B cell (primary cell): ENCODE data around the gene ODC1. TPM values are rescaled to one million over a fixed set of nuclear protein-coding genes. Genes with fewer than 3 reads are reported as not detected.

ENCODE experiments used
- ATAC-seq: fragments of 200-7000 bp; cut with Tn5 transposase; one replicate; pipeline ENCODE4 v1.10.0; 2021; ENCODE audit warnings: low read depth, mild to moderate bottlenecking, moderate number of reproducible peaks, moderate library complexity
- CTCF ChIA-PET: fragments of 350-600 bp; sonication (Branson Sonifier 250); formaldehyde crosslinking; loops from one replicate; lab custom pipeline; 2021; ENCODE audit warnings: antibody characterized with exemption, inconsistent platforms; lab: Charles Lee
- POLR2A ChIA-PET: fragments of 350-600 bp; sonication (Branson Sonifier 250); formaldehyde crosslinking; loops from one replicate; lab custom pipeline; 2021; ENCODE audit warnings: antibody characterized with exemption; lab: Charles Lee
- DNase-seq: peaks from one replicate; pipeline ENCODE4 v3.0.0; 2013
- H2AFZ ChIP-seq: 2 replicates; pipeline ENCODE4 v1.6.1; 2012; ENCODE audit warnings: mild to moderate bottlenecking, low read depth, low read length; ENCODE audit not compliant: insufficient read depth, poor library complexity, severe bottlenecking
- H3K27ac ChIP-seq, 2 donors: 1 replicate in 1 of 2; 2 replicates in 1 of 2; pipeline ENCODE4 v1.5.1; 2012 to 2013; ENCODE audit warnings: low read length in 2 of 2, mild to moderate bottlenecking in 2 of 2, moderate library complexity in 1 of 2
- H3K27me3 ChIP-seq, 4 experiments: fragments of 200-600 bp in 1 of 4; sonication (generic) in 1 of 4; replicated peaks in 1 of 4; 1 replicate in 2 of 4; 2 replicates in 2 of 4; pipeline versions ENCODE4 v1.6.1 to v1.7.0; 2013 to 2016; ENCODE audit warnings: low read length in 3 of 4, mild to moderate bottlenecking in 2 of 4, mixed read lengths in 1 of 4, moderate library complexity in 1 of 4; ENCODE audit not compliant: insufficient read depth in 4 of 4, control insufficient read depth in 3 of 4; ENCODE audit errors: control extremely low read depth in 1 of 4
- H3K36me3 ChIP-seq, 2 experiments: replicated peaks in 1 of 2; 1 replicate in 1 of 2; 2 replicates in 1 of 2; pipeline versions ENCODE4 v1.6.1 to v1.7.1; 2013; ENCODE audit warnings: low read length in 1 of 2; ENCODE audit not compliant: insufficient read depth in 2 of 2, control insufficient read depth in 1 of 2; ENCODE audit errors: control extremely low read depth in 1 of 2, extremely low read depth in 1 of 2
- H3K4me1 ChIP-seq, 2 donors: fragments of 200-600 bp in 1 of 2; sonication (generic) in 1 of 2; 1 replicate in 1 of 2; 2 replicates in 1 of 2; pipeline versions ENCODE4 v1.5.1 to v1.6.1; 2013 to 2017; ENCODE audit warnings: low read length in 2 of 2; ENCODE audit not compliant: control insufficient read depth in 2 of 2, insufficient read depth in 2 of 2
- H3K4me2 ChIP-seq: replicated peaks from 2 replicates; pipeline ENCODE3; 2012; ENCODE audit warnings: mild to moderate bottlenecking, low read depth, low read length; ENCODE audit not compliant: poor library complexity, severe bottlenecking
- H3K4me3 ChIP-seq, 5 experiments: fragments of 200-600 bp in 1 of 5; sonication (generic) in 1 of 5; 1 replicate in 3 of 5; 2 replicates in 2 of 5; pipeline versions ENCODE4 v1.5.1 to v1.7.0; 2011 to 2016; ENCODE audit warnings: low read length in 4 of 5, mild to moderate bottlenecking in 4 of 5, low read depth in 2 of 5, control low read depth in 1 of 5, moderate library complexity in 1 of 5; ENCODE audit not compliant: insufficient read depth in 1 of 5; ENCODE audit errors: control extremely low read depth in 1 of 5, extremely low read depth in 1 of 5
- H3K79me2 ChIP-seq: fragments of 200-600 bp; sonication (generic); one replicate; pipeline ENCODE4 v1.6.0; 2016; ENCODE audit warnings: low read length; ENCODE audit not compliant: control insufficient read depth, insufficient read depth
- H3K9ac ChIP-seq: fragments of 200-600 bp; sonication (generic); 2 replicates; pipeline ENCODE4 v1.6.1; 2017; ENCODE audit warnings: mild to moderate bottlenecking, low read length, moderate library complexity
- H3K9me3 ChIP-seq, 3 donors: one replicate each; pipeline versions ENCODE4 v1.6.1 to v1.7.1; 2013; ENCODE audit warnings: low read length in 2 of 3; ENCODE audit not compliant: control insufficient read depth in 2 of 3, insufficient read depth in 1 of 3; ENCODE audit errors: control extremely low read depth in 1 of 3
- H4K20me1 ChIP-seq: 2 replicates; pipeline ENCODE4 v1.6.0; 2012; ENCODE audit warnings: mild to moderate bottlenecking, low read length; ENCODE audit not compliant: insufficient read depth, control insufficient read depth, poor library complexity, severe bottlenecking
- H3K27ac Mint-ChIP-seq: one replicate; pipeline ENCODE4 v1.8.0; 2021; ENCODE audit warnings: mixed read lengths
- H3K27me3 Mint-ChIP-seq: one replicate; pipeline ENCODE4 v1.8.0; 2021; ENCODE audit warnings: mixed read lengths
- H3K4me1 Mint-ChIP-seq: one replicate; pipeline ENCODE4 v1.8.0; 2021; ENCODE audit warnings: mixed read lengths
- H3K4me3 Mint-ChIP-seq: one replicate; pipeline ENCODE4 v1.8.0; 2021; ENCODE audit warnings: mixed read lengths
- H3K9me3 Mint-ChIP-seq: one replicate; pipeline ENCODE4 v1.8.0; 2022; ENCODE audit warnings: mixed read lengths; ENCODE audit not compliant: insufficient read depth
- CTCF ChIP-seq: fragments of 200-600 bp; IDR thresholded peaks from one replicate; pipeline ENCODE4 v1.8.0; 2022; ENCODE audit warnings: antibody characterized with exemption, mild to moderate bottlenecking
- EZH2 ChIP-seq: IDR thresholded peaks from 2 replicates; pipeline ENCODE4 v1.6.1; 2012; ENCODE audit warnings: borderline replicate concordance, low read depth, mild to moderate bottlenecking, moderate library complexity, low read length; ENCODE audit not compliant: insufficient read depth, poor library complexity, severe bottlenecking
- whole genome bisulfite sequencing: methylation state at CpG from one replicate; pipeline ENCODE4 v1.1.5; 2013; ENCODE audit warnings: missing lambda C conversion rate; ENCODE audit not compliant: insufficient coverage; 5-methylcytosine and 5-hydroxymethylcytosine counted together
- intact Hi-C: fragments of 100-400 bp; cut with micrococcal nuclease; formaldehyde crosslinking; loops from one replicate; pipeline ENCODE4 v1.10.0; 2022
- polyA plus RNA-seq: library from polyadenylated mRNA; depleted of rRNA; stranded (reverse); fragments of >200 nt; gene quantifications from 2 replicates; pipeline ENCODE4 v1.2.3, GENCODE V29; 2012
- total RNA-seq, 2 donors: library from RNA; stranded (reverse); fragments of 120-200 nt in 1 of 2; gene quantifications; 1 replicate in 1 of 2; 2 replicates in 1 of 2; pipeline versions ENCODE4 v1.2.3 to v1.2.4, GENCODE V29; 2013 to 2022

Gene ODC1
- total and polyA plus RNA-seq, 2 donors (not counting 1 experiment from before 2014, with no cell fraction given): 88.7 to 171 TPM

- no peak for DNase-seq
- H3K9ac ChIP-seq: peak overlapping the region; percentile 71
Measured at GRCh38 chr2:10431797-10432196, 16.3 kb downstream of the ODC1 start.

More at GRCh38 chr2:10431797-10432196, 16.3 kb downstream of the ODC1 start:
- POLR2A ChIA-PET: interaction anchor here (0.7 kb wide), 1 partner anchor 22 kb away, joined by 3 read pairs; no protein-coding TSS in a partner anchor
- Histone ChIP-seq H3K4me1 (peaks cover 12 to 18% of the 10 kb centered on the region in 2 donors), H4K20me1 (no peaks in the 10 kb centered on the region), H3K9me3 (no peaks in the 10 kb centered on the region), H2AFZ (peak overlapping the region; percentile 76), H3K27ac (no peak overlapping the region), H3K27me3 (peaks cover 0 to 4% (median 0%) of the 10 kb centered on the region in 4 experiments), H3K79me2 (no peaks in the 10 kb centered on the region), H3K36me3 (peaks cover 0 to 8% of the 10 kb centered on the region in 2 experiments), H3K4me3 (peak overlapping the region in 3 of 5 experiments; percentile 59 to 65 (median 62)), H3K4me2 (peak overlapping the region; percentile 85)
- intact Hi-C loops: loop anchor here (1.0 kb wide), 1 partner anchor 21 kb away; no protein-coding TSS in a partner anchor
- Mint-ChIP-seq H3K27me3 (no peaks in the 10 kb centered on the region), H3K4me3 (peak overlapping the region; percentile 77), H3K4me1 (peaks cover 19% of the 10 kb centered on the region), H3K9me3 (no peaks in the 10 kb centered on the region), H3K27ac (peak overlapping the region; percentile 53)
- no peak for TF ChIP-seq EZH2
- no peak for TF ChIP-seq CTCF
- CTCF ChIA-PET: interaction anchor here (0.7 to 11.0 kb wide), 8 partner anchors 14 to 358 kb away, joined by 3 to 220 read pairs (median 65); partner anchors contain the start of gene CYS1
- 30% methylated on average over 12 of the region's 16 CpGs for WGBS
- no peak for ATAC-seq
